HEK293 (cell line): Measurements from ENCODE around the gene HOXC10.

ENCODE experiments used
- CTCF ChIA-PET: fragments of 350-600 bp; formaldehyde crosslinking; extraction: SDS; loops from one replicate; lab custom pipeline; 2021; ENCODE audit warnings: antibody characterized with exemption; lab: Yijun Ruan, JAX
- POLR2A ChIA-PET: fragments of 300-600 bp; formaldehyde crosslinking; extraction: SDS; loops from one replicate; lab custom pipeline; 2020; ENCODE audit warnings: antibody characterized with exemption, inconsistent platforms; lab: Yijun Ruan, JAX
- H3K27ac ChIP-seq: fragments of 200-500 bp; sonication (Bioruptor generic); 2 replicates; pipeline ENCODE4 v1.5.1; 2014; ENCODE audit warnings: low read depth, low read length, control low read depth, inconsistent platforms; ENCODE audit errors: extremely low read depth
- H3K36me3 ChIP-seq, 2 experiments: fragments of 200-500 bp in 1 of 2; sonication (Bioruptor generic) in 1 of 2; 1 replicate in 1 of 2; 2 replicates in 1 of 2; pipeline ENCODE4 v1.5.1; 2014 to 2017; ENCODE audit warnings: inconsistent platforms in 2 of 2, low read length in 2 of 2; ENCODE audit not compliant: control insufficient read depth in 2 of 2, insufficient read depth in 1 of 2
- H3K4me1 ChIP-seq: fragments of 200-500 bp; sonication (Bioruptor generic); 2 replicates; pipeline ENCODE4 v1.5.1; 2014; ENCODE audit warnings: mild to moderate bottlenecking, low read length, inconsistent platforms; ENCODE audit not compliant: control insufficient read depth, insufficient read depth
- H3K4me3 ChIP-seq: 2 replicates; pipeline ENCODE4 v1.5.1; 2011; ENCODE audit warnings: low read depth, mild to moderate bottlenecking, control low read depth, low read length, moderate library complexity
- H3K9me3 ChIP-seq: fragments of 200-500 bp; sonication (Bioruptor generic); 2 replicates; pipeline ENCODE4 v1.5.1; 2014; ENCODE audit warnings: low read depth, low read length, inconsistent platforms; ENCODE audit not compliant: control insufficient read depth, insufficient read depth
- GLIS1 ChIP-seq: fragments of 450-650 bp; formaldehyde crosslinking; IDR thresholded peaks from 2 replicates; pipeline ENCODE4 v1.5.1; 2016; ENCODE audit warnings: missing biosample characterization, missing genetic modification characterization
- HOXA7 ChIP-seq: sonication (generic); formaldehyde crosslinking; IDR thresholded peaks from 2 replicates; pipeline ENCODE4 v1.8.1; 2022; ENCODE audit warnings: missing genetic modification reagents, borderline replicate concordance
- HOXC10 ChIP-seq: sonication (generic); formaldehyde crosslinking; IDR thresholded peaks from 2 replicates; pipeline ENCODE4 v1.8.1; 2023; ENCODE audit warnings: mild to moderate bottlenecking, missing genetic modification reagents
- PRDM1 ChIP-seq: fragments of 450-650 bp; formaldehyde crosslinking; IDR thresholded peaks from 2 replicates; pipeline ENCODE4; 2016; ENCODE audit warnings: missing biosample characterization, missing genetic modification characterization
- SCRT2 ChIP-seq: fragments of 450-650 bp; formaldehyde crosslinking; IDR thresholded peaks from 2 replicates; pipeline ENCODE4 v1.5.1; 2016; ENCODE audit warnings: missing biosample characterization, missing genetic modification characterization
- YY2 ChIP-seq: fragments of 450-650 bp; formaldehyde crosslinking; IDR thresholded peaks from 2 replicates; pipeline ENCODE4 v1.5.1; 2016; ENCODE audit warnings: missing biosample characterization, missing genetic modification characterization
- ZBTB1 ChIP-seq: fragments of 450-650 bp; formaldehyde crosslinking; IDR thresholded peaks from 2 replicates; pipeline ENCODE4 v1.5.1; 2016; ENCODE audit warnings: missing biosample characterization, missing genetic modification characterization
- ZBTB48 ChIP-seq: fragments of 450-650 bp; formaldehyde crosslinking; IDR thresholded peaks from 2 replicates; pipeline ENCODE4 v1.5.1; 2016; ENCODE audit warnings: missing biosample characterization, missing genetic modification characterization
- ZNF132 ChIP-seq: fragments of 450-650 bp; formaldehyde crosslinking; IDR thresholded peaks from 2 replicates; pipeline ENCODE4 v1.5.1; 2017; ENCODE audit warnings: missing biosample characterization, missing genetic modification characterization, borderline replicate concordance
- ZNF2 ChIP-seq: fragments of 450-650 bp; formaldehyde crosslinking; IDR thresholded peaks from 2 replicates; pipeline ENCODE4 v1.5.1; 2016; ENCODE audit warnings: missing biosample characterization, missing genetic modification characterization
- ZNF324 ChIP-seq: fragments of 450-650 bp; formaldehyde crosslinking; IDR thresholded peaks from 2 replicates; pipeline ENCODE4 v1.5.1; 2016; ENCODE audit warnings: missing biosample characterization, missing genetic modification characterization
- ZNF394 ChIP-seq: fragments of 450-650 bp; formaldehyde crosslinking; IDR thresholded peaks from 2 replicates; pipeline ENCODE4 v1.5.1; 2016; ENCODE audit warnings: missing biosample characterization, missing genetic modification characterization, mild to moderate bottlenecking, moderate library complexity, borderline replicate concordance
- ZNF501 ChIP-seq: fragments of 450-650 bp; formaldehyde crosslinking; IDR thresholded peaks from 2 replicates; pipeline ENCODE4 v1.5.1; 2016; ENCODE audit warnings: missing biosample characterization, missing genetic modification characterization
- ZNF529 ChIP-seq: fragments of 450-650 bp; formaldehyde crosslinking; IDR thresholded peaks from 2 replicates; pipeline ENCODE4 v1.5.1; 2017; ENCODE audit warnings: missing genetic modification characterization, missing biosample characterization; ENCODE audit not compliant: insufficient replicate concordance
- ZNF549 ChIP-seq: fragments of 450-650 bp; IDR thresholded peaks from 2 replicates; pipeline ENCODE4 v1.5.1; 2018; ENCODE audit warnings: missing biosample characterization, missing genetic modification characterization, mild to moderate bottlenecking, inconsistent platforms, moderate library complexity
- ZNF701 ChIP-seq: fragments of 450-650 bp; formaldehyde crosslinking; IDR thresholded peaks from 2 replicates; pipeline ENCODE4 v1.5.1; 2016; ENCODE audit warnings: missing biosample characterization, missing genetic modification characterization
- ZNF747 ChIP-seq: fragments of 450-650 bp; formaldehyde crosslinking; IDR thresholded peaks from 2 replicates; pipeline ENCODE4 v1.5.1; 2016; ENCODE audit warnings: missing biosample characterization, missing genetic modification characterization
- ZNF792 ChIP-seq: fragments of 450-650 bp; formaldehyde crosslinking; IDR thresholded peaks from 2 replicates; pipeline ENCODE4 v1.5.1; 2016; ENCODE audit warnings: missing biosample characterization, missing genetic modification characterization
- ZSCAN16 ChIP-seq: fragments of 450-650 bp; formaldehyde crosslinking; IDR thresholded peaks from 2 replicates; pipeline ENCODE4 v1.5.1; 2016; ENCODE audit warnings: missing biosample characterization, missing genetic modification characterization
- TF ChIP-seq, protein P1 (sequence below): fragments of 450-650 bp; formaldehyde crosslinking; IDR thresholded peaks from 2 replicates; pipeline ENCODE4 v1.5.1; 2016; ENCODE audit warnings: missing biosample characterization, missing genetic modification characterization
- TF ChIP-seq, protein P2 (sequence below): fragments of 450-650 bp; formaldehyde crosslinking; IDR thresholded peaks from 2 replicates; pipeline ENCODE4 v1.5.1; 2017; ENCODE audit warnings: missing biosample characterization, missing genetic modification characterization
- TF ChIP-seq, protein P3 (sequence below): fragments of 450-650 bp; formaldehyde crosslinking; IDR thresholded peaks from 2 replicates; pipeline ENCODE4 v1.5.1; 2016; ENCODE audit warnings: missing biosample characterization, missing genetic modification characterization
- TF ChIP-seq, protein P4 (sequence below): fragments of 450-650 bp; formaldehyde crosslinking; IDR thresholded peaks from 2 replicates; pipeline ENCODE4 v1.5.1; 2016; ENCODE audit warnings: missing biosample characterization, missing genetic modification characterization
- TF ChIP-seq, protein P5 (sequence below): fragments of 450-650 bp; formaldehyde crosslinking; IDR thresholded peaks from 2 replicates; pipeline ENCODE4 v1.5.1; 2017; ENCODE audit warnings: missing biosample characterization, missing genetic modification characterization
- TF ChIP-seq, protein P6 (sequence below): fragments of 450-650 bp; formaldehyde crosslinking; IDR thresholded peaks from 2 replicates; pipeline ENCODE4 v1.5.1; 2016; ENCODE audit warnings: missing biosample characterization, missing genetic modification characterization, borderline replicate concordance
- TF ChIP-seq, protein P7 (sequence below): fragments of 450-650 bp; formaldehyde crosslinking; IDR thresholded peaks from 2 replicates; pipeline ENCODE4 v1.5.1; 2016; ENCODE audit warnings: missing biosample characterization, missing genetic modification characterization

HOXC10 gene

DNA sequence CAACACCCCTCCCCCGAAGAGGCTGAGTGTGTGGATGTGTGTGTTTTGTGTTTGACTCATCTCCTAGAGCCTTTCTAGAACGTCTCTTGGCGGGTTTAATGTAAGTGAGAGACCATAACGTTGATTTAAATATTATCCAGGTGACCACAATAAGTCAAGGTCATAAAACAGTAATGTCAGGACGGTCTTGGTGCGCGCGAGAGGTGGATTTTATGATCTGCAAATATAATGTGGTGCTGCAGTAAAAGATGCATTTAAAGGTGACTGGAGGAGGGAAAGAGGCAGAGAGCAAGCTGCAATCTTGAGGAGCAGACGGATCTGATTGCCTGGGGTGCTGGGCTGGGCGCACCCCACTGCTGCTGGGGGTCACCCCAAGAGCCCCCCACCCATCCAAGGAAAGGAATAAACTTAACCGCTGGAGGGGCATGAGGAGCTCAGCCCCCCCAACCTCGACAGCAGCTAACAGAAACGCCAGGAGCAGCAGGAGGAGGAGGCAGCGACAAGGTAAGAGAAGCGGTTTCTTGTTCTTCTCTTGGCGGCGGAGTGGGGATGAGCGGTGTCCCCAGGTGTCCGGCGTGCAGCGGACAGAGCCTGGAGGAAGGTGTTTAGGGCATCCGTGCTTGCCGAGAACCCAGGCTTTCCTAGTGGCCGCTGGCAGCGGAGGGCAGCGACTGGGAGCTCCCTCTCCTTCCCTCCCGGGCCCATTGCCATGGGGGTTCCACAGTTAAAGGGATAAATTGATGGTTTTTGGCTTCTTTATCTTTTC lies 5.5 kb downstream of the HOXC10 start (continued):
- TF ChIP-seq PRDM1 (tag by site-specific recombination) = no peak
- TF ChIP-seq ZNF549 (tag by site-specific recombination) = no peak
- no peak for TF ChIP-seq ZNF701 (tag by site-specific recombination)
- no peak for TF ChIP-seq HOXC10 (CRISPR knock-in tag)
- TF ChIP-seq ZNF529 = no peak
- TF ChIP-seq, protein P1, sequence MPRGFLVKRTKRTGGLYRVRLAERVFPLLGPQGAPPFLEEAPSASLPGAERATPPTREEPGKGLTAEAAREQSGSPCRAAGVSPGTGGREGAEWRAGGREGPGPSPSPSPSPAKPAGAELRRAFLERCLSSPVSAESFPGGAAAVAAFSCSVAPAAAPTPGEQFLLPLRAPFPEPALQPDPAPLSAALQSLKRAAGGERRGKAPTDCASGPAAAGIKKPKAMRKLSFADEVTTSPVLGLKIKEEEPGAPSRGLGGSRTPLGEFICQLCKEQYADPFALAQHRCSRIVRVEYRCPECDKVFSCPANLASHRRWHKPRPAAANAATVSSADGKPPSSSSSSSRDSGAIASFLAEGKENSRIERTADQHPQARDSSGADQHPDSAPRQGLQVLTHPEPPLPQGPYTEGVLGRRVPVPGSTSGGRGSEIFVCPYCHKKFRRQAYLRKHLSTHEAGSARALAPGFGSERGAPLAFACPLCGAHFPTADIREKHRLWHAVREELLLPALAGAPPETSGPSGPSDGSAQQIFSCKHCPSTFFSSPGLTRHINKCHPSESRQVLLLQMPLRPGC (tag by site-specific recombination) = no peak
- no peak for TF ChIP-seq ZNF792 (tag by site-specific recombination)
- no peak for TF ChIP-seq ZNF132 (tag by site-specific recombination)
- TF ChIP-seq, protein P2, sequence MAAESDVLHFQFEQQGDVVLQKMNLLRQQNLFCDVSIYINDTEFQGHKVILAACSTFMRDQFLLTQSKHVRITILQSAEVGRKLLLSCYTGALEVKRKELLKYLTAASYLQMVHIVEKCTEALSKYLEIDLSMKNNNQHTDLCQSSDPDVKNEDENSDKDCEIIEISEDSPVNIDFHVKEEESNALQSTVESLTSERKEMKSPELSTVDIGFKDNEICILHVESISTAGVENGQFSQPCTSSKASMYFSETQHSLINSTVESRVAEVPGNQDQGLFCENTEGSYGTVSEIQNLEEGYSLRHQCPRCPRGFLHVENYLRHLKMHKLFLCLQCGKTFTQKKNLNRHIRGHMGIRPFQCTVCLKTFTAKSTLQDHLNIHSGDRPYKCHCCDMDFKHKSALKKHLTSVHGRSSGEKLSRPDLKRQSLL = peak; percentile 95
- TF ChIP-seq GLIS1 (tag by site-specific recombination) = no peak; the same call in 1 of the 2 replicates
- TF ChIP-seq, protein P3, sequence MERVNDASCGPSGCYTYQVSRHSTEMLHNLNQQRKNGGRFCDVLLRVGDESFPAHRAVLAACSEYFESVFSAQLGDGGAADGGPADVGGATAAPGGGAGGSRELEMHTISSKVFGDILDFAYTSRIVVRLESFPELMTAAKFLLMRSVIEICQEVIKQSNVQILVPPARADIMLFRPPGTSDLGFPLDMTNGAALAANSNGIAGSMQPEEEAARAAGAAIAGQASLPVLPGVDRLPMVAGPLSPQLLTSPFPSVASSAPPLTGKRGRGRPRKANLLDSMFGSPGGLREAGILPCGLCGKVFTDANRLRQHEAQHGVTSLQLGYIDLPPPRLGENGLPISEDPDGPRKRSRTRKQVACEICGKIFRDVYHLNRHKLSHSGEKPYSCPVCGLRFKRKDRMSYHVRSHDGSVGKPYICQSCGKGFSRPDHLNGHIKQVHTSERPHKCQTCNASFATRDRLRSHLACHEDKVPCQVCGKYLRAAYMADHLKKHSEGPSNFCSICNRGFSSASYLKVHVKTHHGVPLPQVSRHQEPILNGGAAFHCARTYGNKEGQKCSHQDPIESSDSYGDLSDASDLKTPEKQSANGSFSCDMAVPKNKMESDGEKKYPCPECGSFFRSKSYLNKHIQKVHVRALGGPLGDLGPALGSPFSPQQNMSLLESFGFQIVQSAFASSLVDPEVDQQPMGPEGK (tag by site-specific recombination) = peak; percentile 71; the same call in 1 of the 2 replicates

DNA sequence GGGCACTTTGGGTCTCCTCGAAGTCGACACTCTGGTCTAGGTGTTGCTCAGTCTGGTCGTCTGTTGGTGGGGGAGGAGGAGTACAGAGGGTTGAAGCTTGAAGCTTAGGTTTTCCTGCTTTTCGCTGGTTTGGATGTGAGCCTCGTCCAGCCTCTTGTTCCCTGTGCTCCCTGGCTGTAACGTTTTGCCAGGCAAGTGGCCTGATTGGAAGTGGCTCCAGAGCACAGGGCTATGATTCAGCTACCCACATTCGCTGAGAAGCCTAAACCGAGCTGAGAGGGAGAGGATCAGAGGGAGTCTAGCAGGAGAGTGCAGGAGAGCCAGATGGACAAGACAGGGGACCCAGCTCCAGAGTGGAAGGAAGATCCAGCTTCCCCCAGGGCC lies 6.1 kb downstream of the HOXC10 start:
- ChIA-PET CTCF (interaction anchor here (0.6 to 3.0 kb wide), 15 partner anchors 10 to 1935 kb away, joined by 3 to 25 read pairs (median 4); partner anchors contain the start of gene HOXC8), POLR2A (interaction anchor here (0.5 to 1.8 kb wide), 2 partner anchors 9 to 234 kb away, joined by 3 to 10 read pairs; partner anchors contain the start of gene HOXC9)
- Histone ChIP-seq H3K4me1 (peaks cover 35% of the 10 kb centered on the region), H3K9me3 (no peaks in the 10 kb centered on the region), H3K4me3 (no peak overlapping the region), H3K27ac (peak overlapping the region; percentile 54; the same call in 1 of the 2 replicates), H3K36me3 (no peaks in the 10 kb centered on the region)
- no peak for TF ChIP-seq ZNF747
- TF ChIP-seq ZNF701 (tag by site-specific recombination) = no peak
- TF ChIP-seq ZSCAN16 = no peak
- no peak for TF ChIP-seq ZNF2
- TF ChIP-seq ZBTB1 (tag by site-specific recombination) = no peak
- TF ChIP-seq HOXA7 (CRISPR knock-in tag) = no peak
- no peak for TF ChIP-seq GLIS1 (tag by site-specific recombination)
- TF ChIP-seq, protein P4, sequence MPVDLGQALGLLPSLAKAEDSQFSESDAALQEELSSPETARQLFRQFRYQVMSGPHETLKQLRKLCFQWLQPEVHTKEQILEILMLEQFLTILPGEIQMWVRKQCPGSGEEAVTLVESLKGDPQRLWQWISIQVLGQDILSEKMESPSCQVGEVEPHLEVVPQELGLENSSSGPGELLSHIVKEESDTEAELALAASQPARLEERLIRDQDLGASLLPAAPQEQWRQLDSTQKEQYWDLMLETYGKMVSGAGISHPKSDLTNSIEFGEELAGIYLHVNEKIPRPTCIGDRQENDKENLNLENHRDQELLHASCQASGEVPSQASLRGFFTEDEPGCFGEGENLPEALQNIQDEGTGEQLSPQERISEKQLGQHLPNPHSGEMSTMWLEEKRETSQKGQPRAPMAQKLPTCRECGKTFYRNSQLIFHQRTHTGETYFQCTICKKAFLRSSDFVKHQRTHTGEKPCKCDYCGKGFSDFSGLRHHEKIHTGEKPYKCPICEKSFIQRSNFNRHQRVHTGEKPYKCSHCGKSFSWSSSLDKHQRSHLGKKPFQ (tag by site-specific recombination) = no peak
- peak; percentile 23; the same call in 1 of the 2 replicates for TF ChIP-seq ZNF394 (tag by site-specific recombination)
- TF ChIP-seq ZNF324 (tag by site-specific recombination) = no peak
- no peak for TF ChIP-seq ZNF501 (tag by site-specific recombination)
- no peak for TF ChIP-seq SCRT2 (tag by site-specific recombination)
- TF ChIP-seq, protein P5, sequence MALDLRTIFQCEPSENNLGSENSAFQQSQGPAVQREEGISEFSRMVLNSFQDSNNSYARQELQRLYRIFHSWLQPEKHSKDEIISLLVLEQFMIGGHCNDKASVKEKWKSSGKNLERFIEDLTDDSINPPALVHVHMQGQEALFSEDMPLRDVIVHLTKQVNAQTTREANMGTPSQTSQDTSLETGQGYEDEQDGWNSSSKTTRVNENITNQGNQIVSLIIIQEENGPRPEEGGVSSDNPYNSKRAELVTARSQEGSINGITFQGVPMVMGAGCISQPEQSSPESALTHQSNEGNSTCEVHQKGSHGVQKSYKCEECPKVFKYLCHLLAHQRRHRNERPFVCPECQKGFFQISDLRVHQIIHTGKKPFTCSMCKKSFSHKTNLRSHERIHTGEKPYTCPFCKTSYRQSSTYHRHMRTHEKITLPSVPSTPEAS = no peak
- TF ChIP-seq, protein P6, sequence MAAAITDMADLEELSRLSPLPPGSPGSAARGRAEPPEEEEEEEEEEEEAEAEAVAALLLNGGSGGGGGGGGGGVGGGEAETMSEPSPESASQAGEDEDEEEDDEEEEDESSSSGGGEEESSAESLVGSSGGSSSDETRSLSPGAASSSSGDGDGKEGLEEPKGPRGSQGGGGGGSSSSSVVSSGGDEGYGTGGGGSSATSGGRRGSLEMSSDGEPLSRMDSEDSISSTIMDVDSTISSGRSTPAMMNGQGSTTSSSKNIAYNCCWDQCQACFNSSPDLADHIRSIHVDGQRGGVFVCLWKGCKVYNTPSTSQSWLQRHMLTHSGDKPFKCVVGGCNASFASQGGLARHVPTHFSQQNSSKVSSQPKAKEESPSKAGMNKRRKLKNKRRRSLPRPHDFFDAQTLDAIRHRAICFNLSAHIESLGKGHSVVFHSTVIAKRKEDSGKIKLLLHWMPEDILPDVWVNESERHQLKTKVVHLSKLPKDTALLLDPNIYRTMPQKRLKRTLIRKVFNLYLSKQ = no peak
- no peak for TF ChIP-seq YY2 (tag by site-specific recombination)
- TF ChIP-seq, protein P7, sequence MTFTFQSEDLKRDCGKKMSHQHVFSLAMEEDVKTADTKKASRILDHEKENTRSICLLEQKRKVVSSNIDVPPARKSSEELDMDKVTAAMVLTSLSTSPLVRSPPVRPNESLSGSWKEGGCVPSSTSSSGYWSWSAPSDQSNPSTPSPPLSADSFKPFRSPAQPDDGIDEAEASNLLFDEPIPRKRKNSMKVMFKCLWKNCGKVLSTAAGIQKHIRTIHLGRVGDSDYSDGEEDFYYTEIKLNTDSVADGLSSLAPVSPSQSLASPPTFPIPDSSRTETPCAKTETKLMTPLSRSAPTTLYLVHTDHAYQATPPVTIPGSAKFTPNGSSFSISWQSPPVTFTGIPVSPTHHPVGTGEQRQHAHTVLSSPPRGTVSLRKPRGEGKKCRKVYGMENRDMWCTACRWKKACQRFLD (tag by site-specific recombination) = no peak
- peak; percentile 29; the same call in 1 of the 2 replicates for TF ChIP-seq ZBTB48 (tag by site-specific recombination)
